B cell (primary cell): ENCODE data around the gene PNCK. TPM values are rescaled to one million over a fixed set of nuclear protein-coding genes. Genes with fewer than 3 reads are reported as not detected.

Experiments
- ATAC-seq: fragments of 200-7000 bp; cut with Tn5 transposase; one replicate; pipeline ENCODE4 v1.10.0; 2021; ENCODE audit warnings: low read depth, mild to moderate bottlenecking, moderate number of reproducible peaks, moderate library complexity
- CTCF ChIA-PET: fragments of 350-600 bp; sonication (Branson Sonifier 250); formaldehyde crosslinking; loops from one replicate; lab custom pipeline; 2021; ENCODE audit warnings: antibody characterized with exemption, inconsistent platforms; lab: Charles Lee
- POLR2A ChIA-PET: fragments of 350-600 bp; sonication (Branson Sonifier 250); formaldehyde crosslinking; loops from one replicate; lab custom pipeline; 2021; ENCODE audit warnings: antibody characterized with exemption; lab: Charles Lee
- DNase-seq: peaks from one replicate; pipeline ENCODE4 v3.0.0; 2013
- H2AFZ ChIP-seq: 2 replicates; pipeline ENCODE4 v1.6.1; 2012; ENCODE audit warnings: mild to moderate bottlenecking, low read depth, low read length; ENCODE audit not compliant: insufficient read depth, poor library complexity, severe bottlenecking
- H3K27ac ChIP-seq, 2 donors: 1 replicate in 1 of 2; 2 replicates in 1 of 2; pipeline ENCODE4 v1.5.1; 2012 to 2013; ENCODE audit warnings: low read length in 2 of 2, mild to moderate bottlenecking in 2 of 2, moderate library complexity in 1 of 2
- H3K27me3 ChIP-seq, 4 experiments: fragments of 200-600 bp in 1 of 4; sonication (generic) in 1 of 4; replicated peaks in 1 of 4; 1 replicate in 2 of 4; 2 replicates in 2 of 4; pipeline versions ENCODE4 v1.6.1 to v1.7.0; 2013 to 2016; ENCODE audit warnings: low read length in 3 of 4, mild to moderate bottlenecking in 2 of 4, mixed read lengths in 1 of 4, moderate library complexity in 1 of 4; ENCODE audit not compliant: insufficient read depth in 4 of 4, control insufficient read depth in 3 of 4; ENCODE audit errors: control extremely low read depth in 1 of 4
- H3K36me3 ChIP-seq, 2 experiments: replicated peaks in 1 of 2; 1 replicate in 1 of 2; 2 replicates in 1 of 2; pipeline versions ENCODE4 v1.6.1 to v1.7.1; 2013; ENCODE audit warnings: low read length in 1 of 2; ENCODE audit not compliant: insufficient read depth in 2 of 2, control insufficient read depth in 1 of 2; ENCODE audit errors: control extremely low read depth in 1 of 2, extremely low read depth in 1 of 2
- H3K4me1 ChIP-seq, 2 donors: fragments of 200-600 bp in 1 of 2; sonication (generic) in 1 of 2; 1 replicate in 1 of 2; 2 replicates in 1 of 2; pipeline versions ENCODE4 v1.5.1 to v1.6.1; 2013 to 2017; ENCODE audit warnings: low read length in 2 of 2; ENCODE audit not compliant: control insufficient read depth in 2 of 2, insufficient read depth in 2 of 2
- H3K4me2 ChIP-seq: replicated peaks from 2 replicates; pipeline ENCODE3; 2012; ENCODE audit warnings: mild to moderate bottlenecking, low read depth, low read length; ENCODE audit not compliant: poor library complexity, severe bottlenecking
- H3K4me3 ChIP-seq, 5 experiments: fragments of 200-600 bp in 1 of 5; sonication (generic) in 1 of 5; 1 replicate in 3 of 5; 2 replicates in 2 of 5; pipeline versions ENCODE4 v1.5.1 to v1.7.0; 2011 to 2016; ENCODE audit warnings: low read length in 4 of 5, mild to moderate bottlenecking in 4 of 5, low read depth in 2 of 5, control low read depth in 1 of 5, moderate library complexity in 1 of 5; ENCODE audit not compliant: insufficient read depth in 1 of 5; ENCODE audit errors: control extremely low read depth in 1 of 5, extremely low read depth in 1 of 5
- H3K79me2 ChIP-seq: fragments of 200-600 bp; sonication (generic); one replicate; pipeline ENCODE4 v1.6.0; 2016; ENCODE audit warnings: low read length; ENCODE audit not compliant: control insufficient read depth, insufficient read depth
- H3K9ac ChIP-seq: fragments of 200-600 bp; sonication (generic); 2 replicates; pipeline ENCODE4 v1.6.1; 2017; ENCODE audit warnings: mild to moderate bottlenecking, low read length, moderate library complexity
- H3K9me3 ChIP-seq, 3 donors: one replicate each; pipeline versions ENCODE4 v1.6.1 to v1.7.1; 2013; ENCODE audit warnings: low read length in 2 of 3; ENCODE audit not compliant: control insufficient read depth in 2 of 3, insufficient read depth in 1 of 3; ENCODE audit errors: control extremely low read depth in 1 of 3
- H4K20me1 ChIP-seq: 2 replicates; pipeline ENCODE4 v1.6.0; 2012; ENCODE audit warnings: mild to moderate bottlenecking, low read length; ENCODE audit not compliant: insufficient read depth, control insufficient read depth, poor library complexity, severe bottlenecking
- H3K27ac Mint-ChIP-seq: one replicate; pipeline ENCODE4 v1.8.0; 2021; ENCODE audit warnings: mixed read lengths
- H3K27me3 Mint-ChIP-seq: one replicate; pipeline ENCODE4 v1.8.0; 2021; ENCODE audit warnings: mixed read lengths
- H3K4me1 Mint-ChIP-seq: one replicate; pipeline ENCODE4 v1.8.0; 2021; ENCODE audit warnings: mixed read lengths
- H3K4me3 Mint-ChIP-seq: one replicate; pipeline ENCODE4 v1.8.0; 2021; ENCODE audit warnings: mixed read lengths
- H3K9me3 Mint-ChIP-seq: one replicate; pipeline ENCODE4 v1.8.0; 2022; ENCODE audit warnings: mixed read lengths; ENCODE audit not compliant: insufficient read depth
- EZH2 ChIP-seq: IDR thresholded peaks from 2 replicates; pipeline ENCODE4 v1.6.1; 2012; ENCODE audit warnings: borderline replicate concordance, low read depth, mild to moderate bottlenecking, moderate library complexity, low read length; ENCODE audit not compliant: insufficient read depth, poor library complexity, severe bottlenecking
- WGBS: methylation state at CpG from one replicate; pipeline ENCODE4 v1.1.5; 2013; ENCODE audit warnings: missing lambda C conversion rate; ENCODE audit not compliant: insufficient coverage; 5-methylcytosine and 5-hydroxymethylcytosine counted together
- intact Hi-C: fragments of 100-400 bp; cut with micrococcal nuclease; formaldehyde crosslinking; loops from one replicate; pipeline ENCODE4 v1.10.0; 2022
- polyA plus RNA-seq: library from polyadenylated mRNA; depleted of rRNA; stranded (reverse); fragments of >200 nt; gene quantifications from 2 replicates; pipeline ENCODE4 v1.2.3, GENCODE V29; 2012
- total RNA-seq, 2 donors: library from RNA; stranded (reverse); fragments of 120-200 nt in 1 of 2; gene quantifications; 1 replicate in 1 of 2; 2 replicates in 1 of 2; pipeline versions ENCODE4 v1.2.3 to v1.2.4, GENCODE V29; 2013 to 2022
- TF ChIP-seq, protein P1 (sequence below): fragments of 200-600 bp; IDR thresholded peaks from one replicate; pipeline ENCODE4 v1.8.0; 2022; ENCODE audit warnings: antibody characterized with exemption, mild to moderate bottlenecking

The PNCK gene
- total and polyA plus RNA-seq, 2 donors (not counting 1 experiment from before 2014, with no cell fraction given): 0.99 TPM; not detected in 1

DNA sequence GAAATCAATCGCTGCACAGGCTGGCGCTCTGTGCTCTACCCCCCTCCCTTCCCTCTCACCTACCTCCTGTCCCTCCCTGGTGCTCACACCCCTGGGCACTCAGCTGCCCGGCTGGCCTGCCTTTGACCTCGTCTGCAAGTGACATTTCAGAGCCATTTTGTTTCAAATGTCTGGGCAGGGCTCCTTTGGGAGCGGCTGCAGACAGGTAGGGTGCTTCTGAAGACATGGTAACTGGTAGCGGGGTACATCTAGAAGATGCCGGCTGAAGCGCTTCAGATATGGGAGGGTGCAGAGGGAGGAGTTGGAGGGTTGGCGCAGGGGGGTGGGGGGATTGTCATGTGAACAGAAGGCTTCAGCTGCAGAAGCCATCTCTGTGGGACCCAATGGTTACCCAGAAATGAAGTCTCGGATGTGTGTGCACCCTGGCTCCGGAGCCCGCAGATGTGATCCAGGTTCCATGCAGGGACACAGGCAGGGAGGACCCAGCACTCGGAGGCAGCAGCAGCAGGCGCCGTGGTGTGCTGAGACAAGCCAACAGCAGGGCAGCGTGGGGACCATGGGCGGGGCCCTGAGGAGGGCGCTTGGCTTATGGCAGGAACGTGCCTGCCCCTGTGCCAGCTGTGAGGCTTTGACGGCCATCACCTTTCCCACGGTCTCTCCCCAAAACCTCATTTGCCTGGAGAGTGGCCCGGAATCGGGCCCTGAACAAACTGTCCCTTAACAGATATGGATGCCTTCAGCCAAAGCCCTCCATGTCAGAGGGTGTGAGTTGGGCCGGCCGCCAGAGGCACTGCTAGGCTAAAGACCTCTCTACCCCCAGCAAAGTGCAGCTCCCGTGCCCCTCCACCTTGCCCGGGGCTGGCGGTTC, 34.2 kb downstream of the PNCK start:
- ChIA-PET CTCF (no interaction called here), POLR2A (no interaction called here)
- no peak overlapping the region for H2AFZ ChIP-seq
- WGBS: 86% methylated on average over 10 of the region's 28 CpGs
- no peak overlapping the region for H3K27ac ChIP-seq
- Mint-ChIP-seq H3K27ac (no peak overlapping the region), H3K4me3 (no peak overlapping the region), H3K9me3 (no peaks in the 10 kb centered on the region), H3K27me3 (peaks cover 13% of the 10 kb centered on the region), H3K4me1 (peaks cover 17% of the 10 kb centered on the region)
- DNase-seq (no peak), ATAC-seq (no peak)
- H3K36me3 ChIP-seq: no peaks in the 10 kb centered on the region
- peaks cover 14 to 21% of the 10 kb centered on the region in 2 donors for H3K4me1 ChIP-seq
- no peaks in the 10 kb centered on the region for H4K20me1 ChIP-seq
- no peaks in the 10 kb centered on the region for H3K9me3 ChIP-seq
- no peak overlapping the region for H3K4me2 ChIP-seq
- no peak overlapping the region for H3K4me3 ChIP-seq
- H3K27me3 ChIP-seq: peaks cover 0 to 42% (median 8%) of the 10 kb centered on the region in 4 experiments
- intact Hi-C loops: no loop called here
- TF ChIP-seq, protein P1, sequence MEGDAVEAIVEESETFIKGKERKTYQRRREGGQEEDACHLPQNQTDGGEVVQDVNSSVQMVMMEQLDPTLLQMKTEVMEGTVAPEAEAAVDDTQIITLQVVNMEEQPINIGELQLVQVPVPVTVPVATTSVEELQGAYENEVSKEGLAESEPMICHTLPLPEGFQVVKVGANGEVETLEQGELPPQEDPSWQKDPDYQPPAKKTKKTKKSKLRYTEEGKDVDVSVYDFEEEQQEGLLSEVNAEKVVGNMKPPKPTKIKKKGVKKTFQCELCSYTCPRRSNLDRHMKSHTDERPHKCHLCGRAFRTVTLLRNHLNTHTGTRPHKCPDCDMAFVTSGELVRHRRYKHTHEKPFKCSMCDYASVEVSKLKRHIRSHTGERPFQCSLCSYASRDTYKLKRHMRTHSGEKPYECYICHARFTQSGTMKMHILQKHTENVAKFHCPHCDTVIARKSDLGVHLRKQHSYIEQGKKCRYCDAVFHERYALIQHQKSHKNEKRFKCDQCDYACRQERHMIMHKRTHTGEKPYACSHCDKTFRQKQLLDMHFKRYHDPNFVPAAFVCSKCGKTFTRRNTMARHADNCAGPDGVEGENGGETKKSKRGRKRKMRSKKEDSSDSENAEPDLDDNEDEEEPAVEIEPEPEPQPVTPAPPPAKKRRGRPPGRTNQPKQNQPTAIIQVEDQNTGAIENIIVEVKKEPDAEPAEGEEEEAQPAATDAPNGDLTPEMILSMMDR: no peak
- no peak for TF ChIP-seq EZH2
- no peak overlapping the region for H3K9ac ChIP-seq
- no peaks in the 10 kb centered on the region for H3K79me2 ChIP-seq
